GM23338 (cell line): ENCODE results near the gene BAG3. TPM values are rescaled to one million over a fixed set of nuclear protein-coding genes. Genes with fewer than 3 reads are reported as not detected.
A peak's percentile ranks its signal among the peaks of the same experiment; 100 is the strongest.

Experiments used
- ATAC-seq: fragments of 200-7000 bp; cut with Tn5 transposase; 3 replicates; pipeline ENCODE4 v1.9.1; 2020
- DNase-seq: peaks from one replicate; pipeline ENCODE4 v3.0.0-alpha.2; 2015; ENCODE audit warnings: low spot score
- H2AFZ ChIP-seq: fragments of 200-600 bp; sonication (generic); 2 replicates; pipeline ENCODE4 v1.8.0; 2016; ENCODE audit warnings: antibody characterized with exemption, mild to moderate bottlenecking, moderate library complexity
- H3F3A ChIP-seq: fragments of 200-600 bp; sonication (generic); replicated peaks from 2 replicates; pipeline ENCODE4 v1.8.0; 2017; ENCODE audit warnings: antibody characterized with exemption, mixed run types, low read depth
- H3K27ac ChIP-seq: fragments of 200-600 bp; sonication (generic); 2 replicates; pipeline ENCODE4 v1.6.1; 2016; ENCODE audit warnings: low read depth
- H3K27me3 ChIP-seq: fragments of 200-600 bp; sonication (generic); 2 replicates; pipeline ENCODE4 v1.8.0; 2016; ENCODE audit warnings: mild to moderate bottlenecking, mixed run types, moderate library complexity; ENCODE audit not compliant: insufficient read depth
- H3K36me3 ChIP-seq: fragments of 200-600 bp; sonication (generic); 2 replicates; pipeline ENCODE4 v1.8.0; 2016; ENCODE audit warnings: mild to moderate bottlenecking; ENCODE audit not compliant: insufficient read depth
- H3K4me1 ChIP-seq: fragments of 200-600 bp; sonication (generic); 2 replicates; pipeline ENCODE4 v1.8.0; 2016; ENCODE audit warnings: mild to moderate bottlenecking, moderate library complexity; ENCODE audit not compliant: insufficient read depth
- H3K4me2 ChIP-seq: fragments of 200-600 bp; sonication (generic); 2 replicates; pipeline ENCODE4 v1.7.1; 2017; ENCODE audit warnings: mixed run types
- H3K4me3 ChIP-seq: fragments of 200-600 bp; sonication (generic); 2 replicates; pipeline ENCODE4 v1.6.1; 2016; ENCODE audit warnings: mixed run types
- H3K79me2 ChIP-seq: fragments of 200-600 bp; sonication (generic); replicated peaks from 2 replicates; pipeline ENCODE4 v1.8.0; 2017; ENCODE audit warnings: mild to moderate bottlenecking; ENCODE audit not compliant: insufficient read depth
- H3K9me2 ChIP-seq: fragments of 200-600 bp; sonication (generic); 2 replicates; pipeline ENCODE4 v1.8.0; 2017; ENCODE audit not compliant: insufficient read depth
- H4K20me1 ChIP-seq: fragments of 200-600 bp; sonication (generic); replicated peaks from 2 replicates; pipeline ENCODE4 v1.8.0; 2017; ENCODE audit warnings: mild to moderate bottlenecking; ENCODE audit not compliant: insufficient read depth
- H3K27ac Mint-ChIP-seq: 2 replicates; pipeline ENCODE4 v1.8.0; 2020; ENCODE audit warnings: inconsistent platforms, mild to moderate bottlenecking, moderate library complexity, mixed read lengths
- H3K27me3 Mint-ChIP-seq: 3 replicates; pipeline ENCODE4 v1.8.0; 2022; ENCODE audit warnings: low read depth, mild to moderate bottlenecking, moderate library complexity, mixed read lengths, inconsistent platforms; ENCODE audit not compliant: insufficient read depth, poor library complexity
- H3K36me3 Mint-ChIP-seq: 3 replicates; pipeline ENCODE4 v1.8.0; 2021; ENCODE audit warnings: low read depth, mild to moderate bottlenecking, inconsistent platforms, moderate library complexity, mixed read lengths
- H3K4me1 Mint-ChIP-seq: 3 replicates; pipeline ENCODE4 v1.8.0; 2020; ENCODE audit warnings: mild to moderate bottlenecking, inconsistent platforms, mixed read lengths
- H3K4me3 Mint-ChIP-seq: 3 replicates; pipeline ENCODE4 v1.8.0; 2021; ENCODE audit warnings: moderate library complexity, mild to moderate bottlenecking, inconsistent platforms, mixed read lengths
- H3K9me3 Mint-ChIP-seq: 3 replicates; pipeline ENCODE4 v1.8.0; 2020; ENCODE audit warnings: moderate library complexity, mild to moderate bottlenecking, inconsistent platforms, mixed read lengths
- CREB1 ChIP-seq: fragments of 250-450 bp; sonication (Bioruptor Pico); IDR thresholded peaks from 2 replicates; pipeline ENCODE4 v1.5.0; 2020; ENCODE audit warnings: low read depth, mild to moderate bottlenecking, moderate library complexity
- ETS1 ChIP-seq: IDR thresholded peaks from 2 replicates; pipeline ENCODE4 v1.6.1; 2016; ENCODE audit warnings: antibody characterized with exemption
- EZH2 ChIP-seq: fragments of 200-600 bp; sonication (generic); IDR thresholded peaks from one replicate; pipeline ENCODE4 v1.8.0; 2017; ENCODE audit warnings: antibody characterized with exemption, mild to moderate bottlenecking, low read depth; ENCODE audit not compliant: unreplicated experiment
- EZH2phosphoT487 ChIP-seq: fragments of 200-600 bp; sonication (generic); IDR thresholded peaks from one replicate; pipeline ENCODE4 v1.8.1; 2018; ENCODE audit warnings: antibody characterized with exemption; ENCODE audit not compliant: unreplicated experiment
- JUNB ChIP-seq: IDR thresholded peaks from one replicate; pipeline ENCODE4 v1.6.1; 2016; ENCODE audit warnings: antibody characterized with exemption; ENCODE audit not compliant: unreplicated experiment
- NANOG ChIP-seq: IDR thresholded peaks from 2 replicates; pipeline ENCODE4 v1.6.1; 2016; ENCODE audit warnings: antibody characterized with exemption, borderline replicate concordance
- POLR2AphosphoS5 ChIP-seq: IDR thresholded peaks from 2 replicates; pipeline ENCODE4 v1.6.1; 2016; ENCODE audit warnings: antibody characterized with exemption, low read depth
- STAT1 ChIP-seq: IDR thresholded peaks from one replicate; pipeline ENCODE4 v1.6.1; 2016; ENCODE audit warnings: antibody characterized with exemption; ENCODE audit not compliant: unreplicated experiment
- polyA plus RNA-seq: library from polyadenylated mRNA; unstranded; fragments of >200 nt; fragmentation: Nextera tagmentation; extraction: Ambion mirVana; gene quantifications from 2 replicates; pipeline ENCODE4 v1.2.1, GENCODE V29; 2016
- total RNA-seq: library from RNA; depleted of rRNA; stranded (reverse); fragments of >200 nt; shearing (Covaris generic); gene quantifications from 2 replicates; pipeline ENCODE4 v1.2.3, GENCODE V29; 2014
- TF ChIP-seq, protein P1 (sequence below): IDR thresholded peaks from one replicate; pipeline ENCODE4 v1.6.1; 2018; ENCODE audit warnings: antibody characterized with exemption; ENCODE audit not compliant: unreplicated experiment
- TF ChIP-seq, protein P2 (sequence below): fragments of 250-450 bp; sonication (Bioruptor Pico); IDR thresholded peaks from 2 replicates; pipeline ENCODE4 v1.5.0; 2020; ENCODE audit warnings: mild to moderate bottlenecking, moderate library complexity

BAG3 gene
- total and polyA plus RNA-seq, 2 experiments from 2014 or later: 8.2 to 8.4 TPM

- no peak overlapping the region for H3K4me2 ChIP-seq
- no peaks in the 10 kb centered on the region for H3F3A ChIP-seq
- ATAC-seq (no peak), DNase-seq (no peak)
- H3K27me3 ChIP-seq: no peaks in the 10 kb centered on the region
- no peak for TF ChIP-seq STAT1
- TF ChIP-seq EZH2: no peak
- no peak for TF ChIP-seq NANOG
- no peak for TF ChIP-seq POLR2AphosphoS5
- no peak for TF ChIP-seq CREB1
- TF ChIP-seq, protein P1, sequence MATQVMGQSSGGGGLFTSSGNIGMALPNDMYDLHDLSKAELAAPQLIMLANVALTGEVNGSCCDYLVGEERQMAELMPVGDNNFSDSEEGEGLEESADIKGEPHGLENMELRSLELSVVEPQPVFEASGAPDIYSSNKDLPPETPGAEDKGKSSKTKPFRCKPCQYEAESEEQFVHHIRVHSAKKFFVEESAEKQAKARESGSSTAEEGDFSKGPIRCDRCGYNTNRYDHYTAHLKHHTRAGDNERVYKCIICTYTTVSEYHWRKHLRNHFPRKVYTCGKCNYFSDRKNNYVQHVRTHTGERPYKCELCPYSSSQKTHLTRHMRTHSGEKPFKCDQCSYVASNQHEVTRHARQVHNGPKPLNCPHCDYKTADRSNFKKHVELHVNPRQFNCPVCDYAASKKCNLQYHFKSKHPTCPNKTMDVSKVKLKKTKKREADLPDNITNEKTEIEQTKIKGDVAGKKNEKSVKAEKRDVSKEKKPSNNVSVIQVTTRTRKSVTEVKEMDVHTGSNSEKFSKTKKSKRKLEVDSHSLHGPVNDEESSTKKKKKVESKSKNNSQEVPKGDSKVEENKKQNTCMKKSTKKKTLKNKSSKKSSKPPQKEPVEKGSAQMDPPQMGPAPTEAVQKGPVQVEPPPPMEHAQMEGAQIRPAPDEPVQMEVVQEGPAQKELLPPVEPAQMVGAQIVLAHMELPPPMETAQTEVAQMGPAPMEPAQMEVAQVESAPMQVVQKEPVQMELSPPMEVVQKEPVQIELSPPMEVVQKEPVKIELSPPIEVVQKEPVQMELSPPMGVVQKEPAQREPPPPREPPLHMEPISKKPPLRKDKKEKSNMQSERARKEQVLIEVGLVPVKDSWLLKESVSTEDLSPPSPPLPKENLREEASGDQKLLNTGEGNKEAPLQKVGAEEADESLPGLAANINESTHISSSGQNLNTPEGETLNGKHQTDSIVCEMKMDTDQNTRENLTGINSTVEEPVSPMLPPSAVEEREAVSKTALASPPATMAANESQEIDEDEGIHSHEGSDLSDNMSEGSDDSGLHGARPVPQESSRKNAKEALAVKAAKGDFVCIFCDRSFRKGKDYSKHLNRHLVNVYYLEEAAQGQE: no peak
- TF ChIP-seq, protein P2, sequence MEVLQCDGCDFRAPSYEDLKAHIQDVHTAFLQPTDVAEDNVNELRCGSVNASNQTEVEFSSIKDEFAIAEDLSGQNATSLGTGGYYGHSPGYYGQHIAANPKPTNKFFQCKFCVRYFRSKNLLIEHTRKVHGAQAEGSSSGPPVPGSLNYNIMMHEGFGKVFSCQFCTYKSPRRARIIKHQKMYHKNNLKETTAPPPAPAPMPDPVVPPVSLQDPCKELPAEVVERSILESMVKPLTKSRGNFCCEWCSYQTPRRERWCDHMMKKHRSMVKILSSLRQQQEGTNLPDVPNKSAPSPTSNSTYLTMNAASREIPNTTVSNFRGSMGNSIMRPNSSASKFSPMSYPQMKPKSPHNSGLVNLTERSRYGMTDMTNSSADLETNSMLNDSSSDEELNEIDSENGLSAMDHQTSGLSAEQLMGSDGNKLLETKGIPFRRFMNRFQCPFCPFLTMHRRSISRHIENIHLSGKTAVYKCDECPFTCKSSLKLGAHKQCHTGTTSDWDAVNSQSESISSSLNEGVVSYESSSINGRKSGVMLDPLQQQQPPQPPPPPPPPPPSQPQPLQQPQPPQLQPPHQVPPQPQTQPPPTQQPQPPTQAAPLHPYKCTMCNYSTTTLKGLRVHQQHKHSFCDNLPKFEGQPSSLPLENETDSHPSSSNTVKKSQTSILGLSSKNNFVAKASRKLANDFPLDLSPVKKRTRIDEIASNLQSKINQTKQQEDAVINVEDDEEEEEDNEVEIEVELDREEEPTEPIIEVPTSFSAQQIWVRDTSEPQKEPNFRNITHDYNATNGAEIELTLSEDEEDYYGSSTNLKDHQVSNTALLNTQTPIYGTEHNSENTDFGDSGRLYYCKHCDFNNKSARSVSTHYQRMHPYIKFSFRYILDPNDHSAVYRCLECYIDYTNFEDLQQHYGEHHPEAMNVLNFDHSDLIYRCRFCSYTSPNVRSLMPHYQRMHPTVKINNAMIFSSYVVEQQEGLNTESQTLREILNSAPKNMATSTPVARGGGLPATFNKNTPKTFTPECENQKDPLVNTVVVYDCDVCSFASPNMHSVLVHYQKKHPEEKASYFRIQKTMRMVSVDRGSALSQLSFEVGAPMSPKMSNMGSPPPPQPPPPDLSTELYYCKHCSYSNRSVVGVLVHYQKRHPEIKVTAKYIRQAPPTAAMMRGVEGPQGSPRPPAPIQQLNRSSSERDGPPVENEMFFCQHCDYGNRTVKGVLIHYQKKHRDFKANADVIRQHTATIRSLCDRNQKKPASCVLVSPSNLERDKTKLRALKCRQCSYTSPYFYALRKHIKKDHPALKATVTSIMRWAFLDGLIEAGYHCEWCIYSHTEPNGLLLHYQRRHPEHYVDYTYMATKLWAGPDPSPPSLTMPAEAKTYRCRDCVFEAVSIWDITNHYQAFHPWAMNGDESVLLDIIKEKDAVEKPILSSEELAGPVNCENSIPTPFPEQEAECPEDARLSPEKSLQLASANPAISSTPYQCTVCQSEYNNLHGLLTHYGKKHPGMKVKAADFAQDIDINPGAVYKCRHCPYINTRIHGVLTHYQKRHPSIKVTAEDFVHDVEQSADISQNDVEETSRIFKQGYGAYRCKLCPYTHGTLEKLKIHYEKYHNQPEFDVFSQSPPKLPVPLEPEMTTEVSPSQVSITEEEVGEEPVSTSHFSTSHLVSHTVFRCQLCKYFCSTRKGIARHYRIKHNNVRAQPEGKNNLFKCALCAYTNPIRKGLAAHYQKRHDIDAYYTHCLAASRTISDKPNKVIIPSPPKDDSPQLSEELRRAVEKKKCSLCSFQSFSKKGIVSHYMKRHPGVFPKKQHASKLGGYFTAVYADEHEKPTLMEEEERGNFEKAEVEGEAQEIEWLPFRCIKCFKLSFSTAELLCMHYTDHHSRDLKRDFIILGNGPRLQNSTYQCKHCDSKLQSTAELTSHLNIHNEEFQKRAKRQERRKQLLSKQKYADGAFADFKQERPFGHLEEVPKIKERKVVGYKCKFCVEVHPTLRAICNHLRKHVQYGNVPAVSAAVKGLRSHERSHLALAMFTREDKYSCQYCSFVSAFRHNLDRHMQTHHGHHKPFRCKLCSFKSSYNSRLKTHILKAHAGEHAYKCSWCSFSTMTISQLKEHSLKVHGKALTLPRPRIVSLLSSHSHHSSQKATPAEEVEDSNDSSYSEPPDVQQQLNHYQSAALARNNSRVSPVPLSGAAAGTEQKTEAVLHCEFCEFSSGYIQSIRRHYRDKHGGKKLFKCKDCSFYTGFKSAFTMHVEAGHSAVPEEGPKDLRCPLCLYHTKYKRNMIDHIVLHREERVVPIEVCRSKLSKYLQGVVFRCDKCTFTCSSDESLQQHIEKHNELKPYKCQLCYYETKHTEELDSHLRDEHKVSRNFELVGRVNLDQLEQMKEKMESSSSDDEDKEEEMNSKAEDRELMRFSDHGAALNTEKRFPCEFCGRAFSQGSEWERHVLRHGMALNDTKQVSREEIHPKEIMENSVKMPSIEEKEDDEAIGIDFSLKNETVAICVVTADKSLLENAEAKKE (CRISPR knock-in tag): no peak
- TF ChIP-seq EZH2phosphoT487: no peak
- TF ChIP-seq ETS1: no peak
- no peak for TF ChIP-seq JUNB
- no peak overlapping the region for H3K4me3 ChIP-seq
- Mint-ChIP-seq H3K27me3 (peaks cover 2% of the 10 kb centered on the region), H3K36me3 (no peaks in the 10 kb centered on the region), H3K4me1 (peaks cover 4% of the 10 kb centered on the region; the same call in 2 of the 3 replicates), H3K4me3 (no peak overlapping the region), H3K9me3 (peaks cover 11% of the 10 kb centered on the region; the same call in 2 of the 3 replicates), H3K27ac (no peak overlapping the region)
- H3K9me2 ChIP-seq: no peaks in the 10 kb centered on the region
- no peak overlapping the region for H3K27ac ChIP-seq
- no peaks in the 10 kb centered on the region for H3K79me2 ChIP-seq
- H3K4me1 ChIP-seq: no peaks in the 10 kb centered on the region; the same call in 1 of the 2 replicates
- no peaks in the 10 kb centered on the region for H4K20me1 ChIP-seq
- no peaks in the 10 kb centered on the region for H3K36me3 ChIP-seq
- H2AFZ ChIP-seq: 0 out of 2 replicates have a peak overlapping the region, but pooled peaks have one; percentile 38
Measured at GRCh38 chr10:119614686-119615085, 36.5 kb upstream of the BAG3 start.
